Mesenteric fat pad (tissue), 1 donor: Measurements from ENCODE around the gene CALHM3. TPM values are rescaled to one million over a fixed set of nuclear protein-coding genes. Genes with fewer than 3 reads are reported as not detected.
"Not testable (repeated sequence)": the region's sequence is repeated elsewhere in the genome, so short reads cannot be mapped to it uniquely, and the experiment has no call there.

ENCODE experiments used
- DNase-seq: peaks from one replicate; pipeline ENCODE4 v3.0.0-alpha.2; 2020; ENCODE audit warnings: low spot score
- long read RNA-seq: library from polyadenylated mRNA; unstranded; transcript quantifications from one replicate; pipeline ENCODE4 v2.0.0, GENCODE V29; 2020
- total RNA-seq: library from RNA; stranded (reverse); fragmentation: NEBNext Ultra II Directional; extraction: Animal tissue kit (Norgen Biotek cat#: 25700); gene quantifications from one replicate; pipeline ENCODE4 v1.2.1, GENCODE V29; 2021
- donor health status: DM: yes; HTN: yes; CAD: no.

Gene CALHM3, protein sequence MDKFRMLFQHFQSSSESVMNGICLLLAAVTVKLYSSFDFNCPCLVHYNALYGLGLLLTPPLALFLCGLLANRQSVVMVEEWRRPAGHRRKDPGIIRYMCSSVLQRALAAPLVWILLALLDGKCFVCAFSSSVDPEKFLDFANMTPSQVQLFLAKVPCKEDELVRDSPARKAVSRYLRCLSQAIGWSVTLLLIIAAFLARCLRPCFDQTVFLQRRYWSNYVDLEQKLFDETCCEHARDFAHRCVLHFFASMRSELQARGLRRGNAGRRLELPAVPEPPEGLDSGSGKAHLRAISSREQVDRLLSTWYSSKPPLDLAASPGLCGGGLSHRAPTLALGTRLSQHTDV
- total RNA-seq = not detected
- long read RNA-seq = 0 reads

DNA sequence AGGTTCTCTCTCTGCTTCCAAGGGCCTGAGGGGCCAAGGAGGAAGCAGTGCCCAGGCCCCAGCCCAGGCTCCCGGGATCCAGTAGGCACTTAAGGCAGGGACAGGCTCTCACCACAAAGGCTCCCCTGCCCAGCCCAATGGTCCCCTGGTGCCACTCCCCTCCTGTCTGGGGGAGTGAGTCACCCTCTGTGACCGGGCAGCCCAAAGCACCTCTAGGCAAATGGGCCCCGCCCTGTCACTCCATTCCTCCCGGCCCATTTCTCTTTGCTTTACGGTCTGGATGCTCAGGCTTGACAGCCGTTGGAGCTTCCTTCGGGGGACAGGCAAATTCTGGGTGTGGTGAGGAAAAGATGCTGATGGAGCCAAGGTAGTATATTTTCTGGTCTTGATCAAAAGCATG, at the start of gene CALHM3:
Gene CALHM3, minus strand, starts transcription at position 106 of the 400 bp plus-strand sequence. CDS start 208 bp downstream, outside the sequence.
- DNase-seq = no peak

DNA sequence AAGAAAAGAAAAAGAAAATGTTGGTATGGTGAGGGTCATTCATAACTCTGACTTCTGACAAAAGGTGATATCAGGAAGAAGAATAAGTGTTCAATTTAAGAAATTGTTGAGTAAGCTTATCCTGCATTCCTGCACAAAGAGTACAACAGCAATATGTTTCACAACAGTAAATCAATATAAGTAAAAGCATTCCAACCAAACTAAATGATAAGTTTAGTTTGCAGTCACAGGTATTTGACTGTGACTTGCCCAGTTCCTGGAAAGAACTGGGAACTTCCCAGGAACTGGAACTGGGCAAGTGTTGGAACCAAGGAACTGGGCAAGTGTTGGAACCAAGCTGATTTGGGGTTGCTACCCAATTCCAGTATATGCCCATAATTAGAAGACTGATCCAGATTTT, 49.5 kb upstream of the CALHM3 start:
- no peak for DNase-seq

DNA sequence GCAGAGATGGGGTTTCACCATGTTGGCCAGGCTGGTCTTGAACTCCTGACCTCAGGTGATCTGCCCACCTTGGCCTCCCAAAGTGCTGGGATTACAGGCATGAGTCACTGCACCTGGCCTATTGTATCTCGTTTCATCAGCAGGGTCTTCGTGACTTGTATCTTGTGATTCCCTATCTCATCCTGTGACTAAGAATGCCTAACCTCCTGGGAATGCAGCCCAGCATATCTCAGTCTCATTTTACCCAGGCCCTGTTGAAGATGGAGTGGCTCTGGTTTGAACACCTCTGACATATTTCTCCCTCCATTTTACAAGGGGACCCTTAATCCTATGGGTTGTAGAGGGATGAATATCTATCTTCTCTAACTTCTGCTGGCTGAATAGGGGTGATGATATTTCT, 48.4 kb upstream of the CALHM3 start:
- peak; percentile 5 for DNase-seq

DNA sequence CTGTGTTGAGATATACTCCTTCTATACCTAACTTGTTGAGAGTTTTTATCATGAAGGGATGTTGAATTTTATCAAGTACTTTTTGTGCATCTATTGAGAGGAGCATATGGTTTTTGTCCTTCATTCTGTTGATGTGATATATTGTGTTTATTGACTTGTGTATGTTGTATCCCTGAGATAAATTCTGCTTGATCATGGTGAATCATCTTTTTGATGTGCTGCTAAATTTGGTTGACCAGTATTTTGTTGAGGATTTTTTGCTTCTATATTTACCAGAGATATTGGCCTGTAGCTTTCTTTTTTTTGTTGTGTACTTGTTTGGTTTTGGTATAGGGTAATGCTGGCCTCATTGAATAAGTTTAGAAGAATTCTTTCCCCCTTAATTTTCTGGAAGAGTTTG, 46.9 kb upstream of the CALHM3 start:
- DNase-seq = no peak

DNA sequence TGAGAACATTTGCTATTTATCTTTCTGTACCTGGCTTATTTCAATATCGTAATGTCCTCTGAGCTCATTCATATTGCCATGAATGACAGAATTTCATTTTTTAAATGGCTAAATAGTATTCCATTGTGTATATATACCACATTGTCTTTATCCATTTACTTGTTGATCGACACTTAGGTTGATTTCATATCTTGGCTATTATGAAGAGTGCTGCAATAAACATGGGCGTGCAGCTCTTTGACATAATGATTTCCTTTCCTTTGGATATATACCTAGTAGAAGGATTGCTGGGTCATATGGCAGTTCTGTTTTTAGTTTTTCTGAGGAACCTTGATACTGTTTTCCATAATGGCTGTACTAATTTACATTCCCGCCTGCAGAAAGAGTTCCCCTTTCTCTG, 44.6 kb upstream of the CALHM3 start:
- DNase-seq = no peak

GRCh38 chr10:103522006-103522405, 43.0 kb upstream of the CALHM3 start:
- peak; percentile 16 for DNase-seq

DNA sequence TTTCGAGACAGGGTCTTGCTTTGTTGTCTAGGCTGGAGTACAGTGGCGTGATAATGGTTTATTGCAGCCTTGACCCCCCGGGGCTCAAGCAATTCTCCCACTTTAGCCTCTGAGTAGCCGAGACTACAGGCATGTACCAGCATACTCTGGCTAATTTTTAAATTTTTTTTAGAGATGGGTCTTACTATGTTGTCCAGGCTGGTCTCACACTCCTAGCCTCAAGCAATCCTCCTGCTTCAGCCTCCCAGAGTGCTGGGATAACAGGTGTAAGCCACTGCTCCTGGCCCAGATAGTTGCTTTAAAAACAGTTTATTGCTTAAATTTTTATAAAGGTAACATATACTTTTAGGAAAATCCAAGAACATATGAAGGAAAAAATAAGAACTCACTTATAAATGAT, 40.8 kb upstream of the CALHM3 start:
- peak; percentile 1 for DNase-seq

DNA sequence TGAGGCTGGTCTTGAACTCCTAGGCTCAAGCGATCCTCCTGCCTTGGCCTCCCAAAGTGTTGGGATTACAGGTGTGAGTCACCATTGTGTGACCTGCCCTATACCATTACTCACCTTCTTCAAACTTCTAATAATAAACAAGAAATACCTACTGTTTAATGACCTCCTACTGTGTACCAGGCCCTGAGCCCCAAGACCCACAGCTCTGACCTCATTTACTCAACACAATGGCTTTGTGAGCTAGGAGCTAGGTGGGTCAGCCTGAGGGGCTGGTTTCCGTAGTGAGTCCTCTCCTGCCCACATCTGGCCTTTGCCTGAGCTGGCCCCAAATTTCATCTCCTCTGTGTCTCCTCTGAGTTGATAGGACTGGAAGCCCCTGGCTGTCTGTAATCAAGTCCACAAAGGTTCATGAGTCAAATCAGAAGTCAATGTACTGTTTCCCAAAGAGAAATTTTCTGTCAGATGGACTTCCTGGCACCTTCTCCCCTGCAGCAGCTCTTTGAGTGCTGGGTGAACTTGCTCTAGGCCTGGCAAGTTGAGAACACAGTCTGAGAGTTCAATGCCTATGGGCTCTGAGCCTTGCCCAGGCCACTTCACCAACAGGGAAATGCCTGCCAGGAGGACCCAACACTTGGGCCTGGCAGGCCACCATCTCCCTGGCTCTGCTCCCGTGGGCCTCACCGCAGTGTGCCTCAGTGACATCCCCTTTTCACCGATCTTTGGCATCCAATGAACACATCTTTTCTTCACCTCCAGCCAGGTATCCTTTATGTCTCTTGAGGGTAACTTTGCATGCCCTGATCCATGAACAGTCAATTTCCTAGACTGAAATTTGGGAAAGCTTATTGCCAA, 38.4 kb upstream of the CALHM3 start:
- DNase-seq = peak; percentile 68

DNA sequence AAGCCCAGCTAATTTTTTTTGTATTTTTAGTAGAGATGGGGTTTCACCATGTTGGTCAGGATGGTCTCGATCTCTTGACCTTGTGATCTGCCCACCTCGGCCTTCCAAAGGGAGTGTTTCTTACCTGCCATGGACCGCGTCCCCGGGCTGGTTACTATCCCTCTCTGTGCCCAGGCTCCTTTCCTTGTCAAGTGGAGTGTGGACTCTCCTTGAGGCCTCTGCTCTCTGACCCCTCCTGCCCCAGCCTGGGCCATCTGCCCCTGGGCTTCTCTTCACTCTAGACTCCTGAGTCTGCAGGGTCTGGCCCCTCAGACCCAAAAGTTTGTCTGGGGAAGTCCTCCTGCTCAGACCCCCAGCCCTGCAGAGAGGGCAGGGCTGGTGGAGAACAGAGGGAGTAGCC, 35.2 kb upstream of the CALHM3 start:
- DNase-seq = peak; percentile 43

GRCh38 chr10:103513380-103514060, 34.5 kb upstream of the CALHM3 start:
- DNase-seq = peak; percentile 71

GRCh38 chr10:103512591-103513379, 33.7 kb upstream of the CALHM3 start:
- peak; percentile 82 for DNase-seq

- DNase-seq = peak; percentile 55
Observed at GRCh38 chr10:103512166-103512565, 33.1 kb upstream of the CALHM3 start.

DNA sequence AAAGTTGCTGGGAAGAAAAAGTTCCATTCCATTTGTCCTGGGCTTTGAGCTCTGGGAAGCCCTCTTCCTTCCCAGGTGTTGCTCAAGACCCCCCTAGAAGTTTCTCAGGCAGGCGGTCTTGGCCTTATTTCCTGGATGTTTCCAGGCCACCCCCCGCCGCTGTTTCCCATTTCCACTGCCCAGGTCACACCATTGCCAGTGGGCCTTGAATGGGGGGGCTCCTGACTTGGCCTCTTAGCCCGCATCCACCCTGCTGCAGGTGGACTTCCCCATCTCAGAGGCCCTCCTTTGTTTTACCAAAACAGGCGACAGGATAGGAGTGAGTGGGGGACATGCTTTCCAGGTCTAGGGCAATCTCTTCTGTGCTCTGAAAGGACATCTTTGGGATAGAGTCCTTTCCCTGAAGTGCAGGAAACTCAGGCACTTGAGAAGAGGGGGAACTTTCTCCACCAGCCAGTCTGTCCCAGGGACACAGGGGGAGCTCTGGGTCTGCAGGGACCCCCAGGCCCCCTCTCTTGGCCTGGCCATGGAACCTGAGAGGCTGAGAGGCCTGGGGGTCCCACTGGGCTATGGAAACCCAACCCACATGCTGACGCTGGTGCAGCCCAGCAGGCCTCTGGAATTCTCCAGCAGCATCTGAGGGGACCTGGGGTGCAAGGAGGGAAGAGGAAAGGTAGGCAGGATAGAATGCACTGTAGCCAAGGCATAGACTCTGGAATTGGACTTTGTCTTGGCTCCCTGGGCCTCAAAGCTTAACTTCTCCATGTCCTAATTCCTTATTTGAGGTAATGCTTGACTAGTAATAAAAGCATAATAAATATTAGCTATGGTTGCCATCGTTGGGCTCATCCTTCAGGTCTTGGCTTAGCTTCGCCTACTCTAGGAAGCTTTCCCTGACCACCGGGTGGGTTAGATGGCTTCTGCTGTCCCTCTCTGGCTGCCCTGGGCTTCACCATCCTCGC, 32.0 kb upstream of the CALHM3 start:
- DNase-seq = peak; percentile 82

DNA sequence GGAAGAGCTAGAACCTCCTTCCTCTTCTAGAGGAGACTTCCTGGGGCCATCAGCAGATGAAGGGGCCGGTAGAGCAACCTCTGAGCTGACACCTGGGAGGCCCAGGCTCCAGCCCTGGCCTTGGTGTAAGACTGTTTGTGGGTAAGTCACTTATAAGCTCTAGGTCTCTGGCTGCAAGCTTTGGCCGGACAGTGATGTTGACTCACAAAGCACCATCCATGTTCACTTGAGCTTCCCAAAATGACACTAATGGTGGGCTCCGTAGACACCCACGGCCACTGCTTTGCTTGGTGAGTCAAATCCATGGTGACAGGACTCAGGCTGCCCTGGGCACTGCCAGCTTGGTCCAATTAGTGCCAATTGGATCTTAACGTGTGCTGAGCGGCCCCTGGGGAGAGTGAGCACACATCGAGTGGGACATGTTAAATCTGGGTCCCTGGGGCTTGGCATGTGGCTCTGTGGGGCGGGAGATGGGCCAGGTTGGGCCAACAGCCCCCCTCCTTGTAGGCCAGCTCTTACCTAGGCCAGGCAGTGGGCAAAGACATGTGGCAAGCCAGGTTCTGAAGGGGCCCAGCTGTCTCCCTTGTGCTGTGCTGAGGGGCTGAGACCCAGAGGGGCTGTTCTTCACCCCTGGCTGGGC, 31.1 kb upstream of the CALHM3 start:
- peak; percentile 85 for DNase-seq

DNA sequence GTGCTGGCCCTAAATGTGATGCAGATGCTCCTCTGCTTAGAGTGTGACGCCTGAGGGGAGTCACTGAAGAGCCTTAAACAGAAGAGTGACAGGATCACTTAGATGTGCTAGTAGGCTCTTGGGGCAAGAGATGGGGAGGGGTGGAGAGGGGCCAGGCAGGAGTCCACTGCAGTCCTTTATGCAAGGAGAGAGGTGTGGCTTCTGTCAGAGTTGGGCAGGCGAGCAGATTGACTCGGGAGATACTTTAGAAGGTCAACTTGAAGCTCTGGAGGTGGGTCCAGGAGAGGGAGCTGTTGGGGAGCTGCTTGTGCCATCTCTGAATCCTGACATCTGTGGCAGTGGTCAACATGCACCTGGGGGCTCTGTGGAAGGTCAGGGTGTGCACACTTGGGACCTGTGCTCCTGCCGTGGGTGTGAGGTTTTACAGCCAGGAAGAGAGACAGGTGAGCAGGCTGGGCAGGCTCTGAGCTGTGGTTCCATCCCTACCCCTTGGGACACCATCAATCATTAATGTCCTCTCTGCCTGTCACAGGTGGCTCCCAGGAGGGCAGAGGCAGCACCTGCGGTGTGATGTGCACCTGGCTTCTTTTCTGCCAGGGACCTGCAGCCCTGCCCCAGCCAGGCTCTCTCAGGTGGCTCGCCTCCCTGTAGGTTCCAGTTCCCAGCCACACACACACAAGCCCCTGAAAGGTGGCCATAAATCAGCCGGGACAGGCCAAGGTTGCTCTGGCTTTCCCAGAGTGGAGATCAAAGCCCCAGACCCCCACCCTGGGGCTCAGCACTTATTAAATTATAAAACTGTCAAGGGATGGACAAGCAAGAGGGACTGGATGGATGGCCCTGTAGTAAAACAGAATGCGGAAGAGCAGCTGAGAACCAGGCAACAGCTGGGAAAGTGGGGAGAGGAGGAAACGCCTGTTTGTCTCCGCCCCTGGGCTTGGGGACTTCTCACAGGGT, 28.5 kb upstream of the CALHM3 start:
- peak; percentile 72 for DNase-seq

- no peak for DNase-seq
Observed at GRCh38 chr10:103506061-103506460, 27.0 kb upstream of the CALHM3 start.

DNA sequence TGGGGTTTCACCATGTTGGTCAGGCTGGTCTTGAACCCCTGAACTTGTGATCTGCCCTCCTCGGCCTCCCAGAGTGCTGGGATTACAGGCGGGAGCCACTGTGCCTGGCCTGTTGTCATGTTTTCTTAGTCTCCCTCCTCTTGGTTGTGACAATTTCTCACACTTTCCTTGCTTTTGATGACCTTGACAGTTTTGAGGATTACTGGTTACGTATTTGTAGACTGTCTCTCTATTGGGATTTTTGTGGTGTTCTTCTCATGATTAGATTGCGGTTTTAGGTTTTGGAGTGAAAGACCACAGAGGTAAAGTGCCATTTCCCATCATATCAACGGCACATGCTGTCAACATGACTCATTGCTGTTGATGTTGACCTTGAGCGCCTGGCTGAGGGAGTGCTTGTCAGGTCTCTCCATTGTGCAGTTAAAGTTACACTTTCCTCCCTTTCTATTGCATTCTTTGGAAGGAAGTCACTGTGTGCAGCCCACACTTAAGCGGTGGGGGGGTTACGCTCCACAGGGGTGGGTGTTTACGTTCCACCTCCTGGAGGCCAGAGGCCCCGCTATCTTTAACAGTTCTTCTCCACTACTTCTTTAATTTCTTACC, 25.2 kb upstream of the CALHM3 start:
- peak; percentile 16 for DNase-seq

- DNase-seq = not testable (repeated sequence)
Observed at GRCh38 chr10:103503777-103504176, 24.7 kb upstream of the CALHM3 start.
